CD4-positive, alpha-beta T cell treated with Interleukin-10 for 1 hour (primary cell): ENCODE measurements around the gene LTB4R2.

Experiments used
- DNase-seq: peaks from one replicate; pipeline ENCODE4 v3.0.0-alpha.2; 2020

The LTB4R2 gene

GRCh38 chr14:24321212-24321975 lies 11.5 kb downstream of the LTB4R2 start:
- DNase-seq, result no peak

DNA sequence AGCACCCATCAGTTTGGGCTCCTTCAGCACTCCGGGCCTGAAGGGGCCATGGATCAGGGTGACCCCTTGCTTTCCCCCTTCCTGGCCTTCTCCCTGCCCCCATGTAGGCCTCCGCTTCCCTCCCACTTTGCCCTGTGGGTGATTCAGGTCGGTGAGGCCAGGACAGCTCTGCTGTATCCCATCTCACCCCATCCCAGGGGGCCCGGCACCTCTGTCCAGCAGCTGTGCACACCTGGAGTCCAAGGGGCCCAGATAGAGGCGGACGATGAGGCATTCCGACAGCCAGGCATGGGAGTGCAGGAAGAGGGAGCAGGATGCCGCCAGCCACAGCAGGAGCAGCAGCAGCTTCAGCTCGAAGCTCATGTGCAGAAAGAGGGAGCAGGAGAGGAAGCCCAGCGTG lies 12.7 kb downstream of the LTB4R2 start:
- no peak for DNase-seq

GRCh38 chr14:24323341-24323740 lies 13.4 kb downstream of the LTB4R2 start:
- no peak for DNase-seq

DNA sequence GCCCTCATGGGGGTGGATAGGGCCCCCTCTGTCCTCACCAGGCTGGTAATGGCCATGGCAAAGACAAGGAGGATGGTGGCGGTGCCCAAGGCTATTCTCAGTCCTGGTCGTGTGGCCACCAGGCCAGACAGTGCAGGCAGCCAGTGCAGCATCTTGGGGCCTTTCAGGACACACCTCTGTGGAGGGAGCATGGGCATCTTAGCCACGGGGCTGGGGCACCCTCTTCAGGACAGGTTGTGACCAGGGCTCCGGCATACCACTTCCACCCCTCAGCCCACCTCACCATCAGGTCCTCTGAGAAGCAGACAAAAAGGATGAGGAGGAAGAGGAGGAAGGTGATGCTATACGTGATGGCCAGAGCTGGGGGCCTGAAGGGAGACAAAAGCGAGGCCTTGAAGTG lies 14.1 kb downstream of the LTB4R2 start:
- DNase-seq, result no peak

DNA sequence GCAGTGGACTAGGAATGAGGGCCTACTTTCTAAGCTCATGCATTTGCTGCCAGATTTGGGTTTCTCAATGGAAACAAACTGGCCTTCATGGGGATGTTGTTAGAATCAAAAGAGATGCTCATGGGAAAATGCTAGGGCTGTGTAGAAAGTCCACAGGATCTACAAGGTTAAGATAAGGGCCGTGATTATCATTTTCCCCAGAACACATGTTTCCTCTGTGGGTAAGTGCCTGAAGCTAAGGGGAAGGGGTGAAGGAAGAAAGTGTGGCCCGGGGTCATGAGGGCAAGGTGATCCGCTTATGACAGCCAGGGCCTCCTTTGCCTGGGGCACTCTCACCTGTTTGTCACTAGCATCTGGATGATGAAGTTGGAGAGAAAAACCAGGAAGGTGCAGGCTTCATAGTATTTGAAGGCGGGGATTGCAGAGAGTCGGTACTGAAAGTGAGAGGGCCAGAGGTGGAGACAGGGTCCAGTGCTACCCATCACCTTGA lies 15.1 kb downstream of the LTB4R2 start:
- no peak for DNase-seq

- no peak for DNase-seq
Measured at GRCh38 chr14:24325963-24326362, 16.0 kb downstream of the LTB4R2 start.

- DNase-seq, result no peak
Measured at GRCh38 chr14:24327303-24327702, 17.4 kb downstream of the LTB4R2 start.

DNA sequence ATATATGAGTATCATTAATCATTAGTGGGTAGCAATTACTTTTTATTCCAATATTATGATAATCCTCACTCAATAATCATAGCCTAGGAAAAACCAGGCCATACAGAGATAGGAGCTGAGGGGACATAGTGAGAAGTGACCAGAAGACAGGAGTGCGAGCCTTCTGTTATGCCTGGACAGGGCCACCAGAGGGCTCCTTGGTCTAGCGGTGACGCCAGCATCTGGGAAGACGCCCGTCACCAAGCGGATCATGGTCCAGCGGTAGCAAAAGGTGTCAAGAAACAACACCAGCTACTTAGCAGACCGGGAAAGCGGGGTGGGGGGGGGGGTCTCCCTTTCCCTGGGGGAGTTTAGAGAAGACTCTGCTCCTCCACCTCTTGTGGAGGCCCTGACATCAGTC lies 18.0 kb downstream of the LTB4R2 start:
- DNase-seq, result peak; percentile 27

GRCh38 chr14:24329073-24329663 lies 19.2 kb downstream of the LTB4R2 start:
- DNase-seq, result no peak

DNA sequence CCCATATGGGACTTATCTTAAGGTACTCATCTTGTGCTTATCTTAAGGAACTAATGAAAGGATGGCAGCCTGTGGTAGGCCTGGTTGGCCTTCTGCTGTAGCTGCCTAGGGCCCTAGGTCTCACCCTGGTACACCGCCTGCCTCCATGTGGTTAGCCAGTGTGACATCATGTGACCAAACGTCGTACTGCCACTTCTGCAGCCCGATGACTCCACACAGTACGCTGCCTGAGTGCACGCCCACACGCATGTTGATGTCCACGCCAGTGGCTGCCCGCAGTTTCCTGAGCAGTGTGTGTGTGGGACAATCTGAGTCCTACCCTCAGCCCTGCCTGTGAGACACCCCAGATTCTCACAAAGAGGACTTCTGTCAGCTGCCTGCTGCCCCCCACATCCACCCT lies 19.8 kb downstream of the LTB4R2 start:
- DNase-seq, result peak; percentile 78

DNA sequence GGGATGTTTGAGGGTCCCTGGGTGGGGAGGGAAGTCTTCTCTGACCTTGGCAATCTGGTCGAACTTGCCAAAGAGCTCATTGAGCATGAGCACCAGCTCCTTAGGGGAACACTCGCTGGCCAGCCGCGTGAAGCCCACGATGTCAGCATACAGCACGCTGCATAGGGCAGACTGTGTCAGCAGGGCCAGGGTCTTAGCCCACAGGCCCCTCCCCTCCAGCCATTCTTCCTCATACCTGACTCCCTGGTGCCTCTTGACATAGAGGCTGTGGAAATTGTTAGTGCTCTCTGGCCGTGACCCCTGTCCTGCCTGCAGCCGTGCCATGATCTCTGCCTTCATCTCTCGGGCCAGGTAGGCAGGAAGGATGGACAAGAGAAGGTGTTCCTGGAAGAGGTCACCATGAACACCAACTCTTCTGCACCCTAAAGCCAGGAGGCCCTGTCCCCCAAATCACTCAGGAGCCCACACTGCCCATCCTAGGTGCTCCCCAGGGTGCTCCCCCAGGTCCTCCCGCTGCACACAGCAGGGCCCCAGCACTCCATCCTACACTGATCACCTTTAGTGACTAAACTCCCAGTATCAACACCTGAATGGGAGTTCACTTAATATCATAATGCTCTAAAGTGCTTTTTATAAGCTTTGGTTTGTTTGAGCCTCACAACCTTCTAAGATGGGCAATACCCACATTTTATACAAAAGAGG lies 21.2 kb downstream of the LTB4R2 start:
- no peak for DNase-seq

- DNase-seq, result no peak
Measured at GRCh38 chr14:24331731-24332267, 21.9 kb downstream of the LTB4R2 start.

DNA sequence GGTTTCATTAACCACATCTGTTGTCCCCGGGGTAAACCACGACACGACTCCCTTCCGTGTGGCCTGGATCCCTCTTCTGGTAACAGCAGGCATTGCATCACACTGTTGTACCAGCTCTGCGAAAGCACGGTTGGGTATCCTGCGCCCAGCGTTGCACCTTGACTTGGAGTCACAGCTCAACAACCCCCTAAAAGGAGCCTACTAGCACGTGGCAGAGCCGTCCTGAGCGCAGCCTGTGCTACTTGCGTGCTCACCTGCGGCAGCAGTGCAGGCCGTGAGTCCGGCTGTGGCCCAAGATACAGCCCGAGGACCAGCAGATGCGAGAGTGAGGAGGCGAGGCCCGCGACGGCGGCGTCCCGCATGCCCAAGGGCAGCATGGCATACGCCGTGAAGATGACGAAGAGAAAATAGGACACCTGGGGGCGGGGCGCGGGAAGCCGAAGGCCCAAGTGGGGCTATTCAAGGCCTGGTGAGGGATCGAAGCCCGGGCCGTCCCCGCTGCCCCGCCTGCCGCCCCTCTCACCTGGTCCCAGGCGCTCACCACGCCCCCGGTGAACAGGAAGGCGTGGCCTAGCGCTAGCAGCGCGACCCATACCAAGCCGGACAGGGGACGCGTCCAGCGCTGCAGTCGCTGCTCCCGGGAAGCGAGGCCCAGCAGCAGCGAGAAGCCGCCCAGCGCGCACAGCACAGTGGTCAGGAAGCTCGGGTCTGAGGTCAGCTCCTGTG lies 22.5 kb downstream of the LTB4R2 start:
- DNase-seq, result peak; percentile 93

DNA sequence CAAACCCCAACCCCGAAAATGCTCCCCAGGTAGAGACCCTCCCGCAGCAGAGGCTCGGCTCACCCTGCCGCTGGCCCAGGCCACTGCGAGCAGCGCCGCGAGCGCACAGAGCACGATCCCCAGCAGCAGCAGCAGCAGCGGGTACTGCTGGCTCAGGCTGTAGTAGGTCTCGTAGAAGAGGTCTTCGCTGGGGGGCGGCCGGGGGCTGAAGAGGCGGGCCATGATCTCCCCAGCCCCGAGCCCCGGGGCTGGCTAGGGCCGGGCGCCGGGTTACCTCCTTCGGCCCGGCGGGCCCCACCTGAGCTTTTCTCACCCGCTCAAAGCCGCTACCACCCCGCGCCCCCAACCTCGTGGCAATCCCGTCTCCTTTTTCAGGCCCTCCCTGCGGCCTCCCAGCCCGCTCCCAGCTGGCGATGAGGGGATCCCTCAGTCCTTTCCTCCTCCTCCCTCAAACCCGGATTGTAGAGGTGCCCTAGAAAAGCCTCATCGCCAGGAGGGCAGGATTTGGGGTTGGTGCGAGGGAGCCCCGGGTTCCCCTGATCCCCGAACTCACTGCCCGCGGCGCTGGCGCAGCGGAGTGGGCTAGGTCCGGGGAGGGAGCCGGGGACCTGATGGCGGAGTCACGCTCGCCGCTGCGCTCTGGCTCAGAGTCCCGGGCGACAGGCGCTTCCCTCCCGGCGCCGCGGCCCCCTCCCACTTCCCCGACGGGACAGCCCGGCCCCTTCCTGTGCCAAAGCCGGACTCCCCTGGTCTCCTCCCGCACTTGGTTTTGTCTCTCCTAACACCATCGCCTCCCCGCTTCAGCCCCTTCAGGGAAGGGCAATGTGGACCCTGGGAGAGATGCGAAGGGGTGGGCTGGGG lies 24.7 kb downstream of the LTB4R2 start, which contains the start of gene ADCY4:
TSS of gene ADCY4 (minus strand) at position 641 of the 861 bp plus-strand sequence. CDS start at position 222, 419 bp downstream.
- DNase-seq, result peak; percentile 29

DNA sequence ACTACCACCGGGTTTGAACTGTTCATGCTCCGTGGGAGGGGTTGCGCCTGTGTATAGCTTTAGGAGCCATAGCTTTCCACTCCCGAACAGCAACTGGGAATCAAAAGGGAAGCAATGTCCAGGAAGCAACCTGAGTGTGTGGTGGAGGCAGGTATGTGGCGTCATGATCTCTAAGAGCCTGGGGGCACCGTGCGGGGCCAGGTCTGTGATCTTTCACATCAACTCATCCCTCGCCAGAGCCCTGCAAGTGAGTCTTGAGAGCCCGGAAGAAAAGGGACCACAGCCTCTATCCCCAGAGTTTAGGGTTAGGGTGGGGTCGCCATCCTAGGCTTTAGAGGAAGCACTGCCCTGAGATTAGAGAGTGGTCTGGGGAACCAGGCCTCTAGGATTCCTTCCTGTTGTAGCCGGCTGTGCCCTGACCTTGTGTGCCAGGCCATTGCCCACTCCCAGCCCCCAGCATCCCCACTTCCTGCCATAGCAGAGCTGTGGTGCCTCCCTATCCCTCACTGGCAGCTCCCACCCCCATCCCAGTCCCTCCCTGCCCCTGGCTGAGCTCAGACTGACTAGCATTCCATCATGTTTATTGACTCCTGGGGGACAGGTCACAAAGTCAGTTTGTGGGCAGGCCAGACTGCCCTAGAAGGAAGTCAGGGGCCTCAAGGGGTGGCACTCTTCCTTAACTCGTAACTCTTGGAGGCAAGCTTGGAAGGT lies 25.7 kb downstream of the LTB4R2 start:
- DNase-seq, result no peak

- DNase-seq, result no peak
Measured at GRCh38 chr14:24337144-24337823, 27.3 kb downstream of the LTB4R2 start.

GRCh38 chr14:24337824-24338175 lies 27.9 kb downstream of the LTB4R2 start:
- no peak for DNase-seq

- DNase-seq, result no peak
Measured at GRCh38 chr14:24338843-24339242, 28.9 kb downstream of the LTB4R2 start.

GRCh38 chr14:24339284-24340151 lies 29.6 kb downstream of the LTB4R2 start, which contains the start of gene RIPK3:
Gene RIPK3 (minus strand): TSS chr14:24339991. CDS start chr14:24339826, 165 bp downstream.
- DNase-seq, result peak; percentile 71
